DOHH2 (cell line): Measurements from ENCODE around the gene CDC5L.

Experiments
- H3F3A ChIP-seq: fragments of 200-600 bp; sonication (generic), shearing (Covaris generic); 2 replicates; pipeline ENCODE4 v1.6.0; 2016; ENCODE audit warnings: antibody characterized with exemption, mild to moderate bottlenecking; ENCODE audit not compliant: control insufficient read depth, insufficient read depth
- H3K27ac ChIP-seq: fragments of 200-600 bp; sonication (generic); 2 replicates; pipeline ENCODE4 v1.5.1; 2014; ENCODE audit warnings: low read depth, mild to moderate bottlenecking, low read length, moderate library complexity
- H3K27me3 ChIP-seq: fragments of 200-600 bp; sonication (generic); 2 replicates; pipeline ENCODE4 v1.6.1; 2014; ENCODE audit warnings: mild to moderate bottlenecking, low read length, mixed read lengths; ENCODE audit not compliant: control insufficient read depth
- H3K36me3 ChIP-seq: fragments of 200-600 bp; sonication (generic); 2 replicates; pipeline ENCODE4 v1.6.1; 2014; ENCODE audit warnings: mild to moderate bottlenecking, low read length, moderate library complexity, mixed read lengths; ENCODE audit not compliant: control insufficient read depth
- H3K4me1 ChIP-seq: fragments of 200-600 bp; sonication (generic); 2 replicates; pipeline ENCODE4 v1.6.1; 2014; ENCODE audit warnings: mild to moderate bottlenecking, low read length, mixed read lengths; ENCODE audit not compliant: control insufficient read depth
- H3K4me2 ChIP-seq: fragments of 200-600 bp; sonication (generic); 2 replicates; pipeline ENCODE4 v1.6.0; 2014; ENCODE audit warnings: mild to moderate bottlenecking, low read length, moderate library complexity
- H3K4me3 ChIP-seq: fragments of 200-600 bp; sonication (generic); 2 replicates; pipeline ENCODE4 v1.5.1; 2014; ENCODE audit warnings: mild to moderate bottlenecking, low read length, mixed read lengths
- H3K79me2 ChIP-seq: fragments of 200-600 bp; sonication (generic); 2 replicates; pipeline ENCODE4 v1.6.1; 2014; ENCODE audit warnings: mild to moderate bottlenecking, low read length, mixed read lengths; ENCODE audit not compliant: control insufficient read depth
- H3K9me2 ChIP-seq: fragments of 200-600 bp; sonication (generic); replicated peaks from 2 replicates; pipeline ENCODE4 v1.6.1; 2014; ENCODE audit warnings: mild to moderate bottlenecking, low read length, mixed read lengths; ENCODE audit not compliant: control insufficient read depth
- H3K9me3 ChIP-seq: fragments of 200-600 bp; sonication (generic); 2 replicates; pipeline ENCODE4 v1.6.1; 2014; ENCODE audit warnings: antibody characterized with exemption, low read length, mixed read lengths; ENCODE audit not compliant: control insufficient read depth, insufficient read depth
- H4K20me1 ChIP-seq: fragments of 200-600 bp; sonication (generic); 2 replicates; pipeline ENCODE4 v1.6.0; 2014; ENCODE audit warnings: low read depth, mild to moderate bottlenecking, antibody characterized with exemption, low read length, moderate library complexity; ENCODE audit not compliant: control insufficient read depth, insufficient read depth
- CTCF ChIP-seq: fragments of 200-600 bp; sonication (generic); IDR thresholded peaks from one replicate; pipeline ENCODE4 v1.5.1; 2014; ENCODE audit warnings: antibody characterized with exemption, mild to moderate bottlenecking, low read depth, low read length; ENCODE audit not compliant: poor library complexity, severe bottlenecking
- EZH2phosphoT487 ChIP-seq: fragments of 200-600 bp; sonication (generic); IDR thresholded peaks from 2 replicates; pipeline ENCODE4 v1.6.1; 2017; ENCODE audit warnings: borderline replicate concordance, mild to moderate bottlenecking, antibody characterized with exemption, low read length, moderate library complexity, mixed read lengths

Gene CDC5L

GRCh38 chr6:44470746-44471145 lies 83.2 kb downstream of the CDC5L start:
- H3K4me1 ChIP-seq, result no peaks in the 10 kb centered on the region
- no peaks in the 10 kb centered on the region for H4K20me1 ChIP-seq
- no peaks in the 10 kb centered on the region for H3K79me2 ChIP-seq
- no peaks in the 10 kb centered on the region for H3F3A ChIP-seq
- H3K4me2 ChIP-seq, result no peak overlapping the region
- no peaks in the 10 kb centered on the region for H3K9me3 ChIP-seq
- no peak overlapping the region for H3K27ac ChIP-seq
- TF ChIP-seq CTCF, result no peak
- TF ChIP-seq EZH2phosphoT487, result no peak
- peaks cover 12% of the 10 kb centered on the region; the same call in 1 of the 2 replicates for H3K27me3 ChIP-seq
- no peaks in the 10 kb centered on the region for H3K36me3 ChIP-seq
- H3K4me3 ChIP-seq, result no peak overlapping the region
- no peaks in the 10 kb centered on the region for H3K9me2 ChIP-seq

- H3K79me2 ChIP-seq, result no peaks in the 10 kb centered on the region
- no peak for TF ChIP-seq CTCF
- TF ChIP-seq EZH2phosphoT487, result no peak
- H3K27me3 ChIP-seq, result peaks cover 12% of the 10 kb centered on the region; the same call in 1 of the 2 replicates
- H3K4me2 ChIP-seq, result no peak overlapping the region
- H3F3A ChIP-seq, result no peaks in the 10 kb centered on the region
- H3K36me3 ChIP-seq, result no peaks in the 10 kb centered on the region
- H4K20me1 ChIP-seq, result no peaks in the 10 kb centered on the region
- H3K27ac ChIP-seq, result no peak overlapping the region
- H3K9me3 ChIP-seq, result no peaks in the 10 kb centered on the region
- no peaks in the 10 kb centered on the region for H3K9me2 ChIP-seq
- no peak overlapping the region for H3K4me3 ChIP-seq
- H3K4me1 ChIP-seq, result no peaks in the 10 kb centered on the region
These were observed 83.9 kb downstream of the CDC5L start for GRCh38 chr6:44471271-44471981.

- H3K79me2 ChIP-seq, result no peaks in the 10 kb centered on the region
- no peaks in the 10 kb centered on the region for H4K20me1 ChIP-seq
- TF ChIP-seq CTCF (no peak), EZH2phosphoT487 (no peak)
- no peaks in the 10 kb centered on the region for H3F3A ChIP-seq
- no peak overlapping the region for H3K4me2 ChIP-seq
- H3K9me2 ChIP-seq, result no peaks in the 10 kb centered on the region
- no peaks in the 10 kb centered on the region for H3K4me1 ChIP-seq
- no peak overlapping the region for H3K4me3 ChIP-seq
- no peaks in the 10 kb centered on the region for H3K9me3 ChIP-seq
- H3K27me3 ChIP-seq, result peaks cover 12% of the 10 kb centered on the region; the same call in 1 of the 2 replicates
- no peak overlapping the region for H3K27ac ChIP-seq
- no peaks in the 10 kb centered on the region for H3K36me3 ChIP-seq
These were observed 84.9 kb downstream of the CDC5L start for GRCh38 chr6:44472250-44472945.
